CD14-positive monocyte (primary cell): Measurements from ENCODE around the gene SLC46A2. TPM values are rescaled to one million over a fixed set of nuclear protein-coding genes. Genes with fewer than 3 reads are reported as not detected.

Experiments
- DNase-seq, 3 donors: peaks; one replicate each; pipeline ENCODE4 v3.0.0-alpha.2; 2011 to 2022
- H2AFZ ChIP-seq: 2 replicates; pipeline ENCODE4 v1.6.0; 2012; ENCODE audit warnings: mild to moderate bottlenecking, low read depth, low read length, inconsistent platforms; ENCODE audit not compliant: insufficient read depth, poor library complexity, severe bottlenecking
- H3K27ac ChIP-seq, 2 donors: 1 replicate in 1 of 2; 2 replicates in 1 of 2; pipeline ENCODE4 v1.5.1; 2012 to 2013; ENCODE audit warnings: low read length in 2 of 2, control low read depth in 1 of 2, inconsistent platforms in 1 of 2, low read depth in 1 of 2, mild to moderate bottlenecking in 1 of 2
- H3K27me3 ChIP-seq, 2 donors: one replicate each; pipeline versions ENCODE4 v1.6.0 to v1.6.1; 2011 to 2013; ENCODE audit warnings: low read length in 2 of 2; ENCODE audit not compliant: control insufficient read depth in 2 of 2, insufficient read depth in 2 of 2
- H3K36me3 ChIP-seq, 2 donors: replicated peaks in 1 of 2; 1 replicate in 1 of 2; 2 replicates in 1 of 2; pipeline versions ENCODE4 v1.5.1 to v1.6.1; 2012 to 2013; ENCODE audit warnings: low read length in 2 of 2, control low read depth in 1 of 2, inconsistent platforms in 1 of 2, mild to moderate bottlenecking in 1 of 2; ENCODE audit not compliant: insufficient read depth in 2 of 2, control insufficient read depth in 1 of 2
- H3K4me1 ChIP-seq, 2 donors: 1 replicate in 1 of 2; 2 replicates in 1 of 2; pipeline versions ENCODE4 v1.5.1 to v1.6.1; 2012 to 2013; ENCODE audit warnings: low read length in 2 of 2, control low read depth in 1 of 2, inconsistent platforms in 1 of 2, mild to moderate bottlenecking in 1 of 2, moderate library complexity in 1 of 2; ENCODE audit not compliant: insufficient read depth in 2 of 2, control insufficient read depth in 1 of 2
- H3K4me2 ChIP-seq: replicated peaks from 2 replicates; pipeline ENCODE3; 2012; ENCODE audit warnings: low read length, moderate library complexity, mild to moderate bottlenecking; ENCODE audit not compliant: poor library complexity, severe bottlenecking; ENCODE audit errors: extremely low read depth
- H3K4me3 ChIP-seq, 3 experiments: fragments of 200-600 bp in 1 of 3; sonication (generic) in 1 of 3; replicated peaks in 1 of 3; 1 replicate in 2 of 3; 2 replicates in 1 of 3; pipeline ENCODE4 v1.5.1; 2011 to 2013; ENCODE audit warnings: low read length in 3 of 3, mild to moderate bottlenecking in 3 of 3, control low read depth in 2 of 3, low read depth in 2 of 3, inconsistent platforms in 1 of 3, moderate library complexity in 1 of 3
- H3K79me2 ChIP-seq: 2 replicates; pipeline ENCODE4 v1.6.0; 2012; ENCODE audit warnings: mild to moderate bottlenecking, control low read depth, inconsistent platforms, low read length, moderate library complexity; ENCODE audit not compliant: insufficient read depth
- H3K9ac ChIP-seq: 2 replicates; pipeline ENCODE4 v1.6.0; 2017; ENCODE audit warnings: low read length, mild to moderate bottlenecking; ENCODE audit not compliant: insufficient read depth, poor library complexity, severe bottlenecking
- H3K9me3 ChIP-seq, 2 donors: replicated peaks in 1 of 2; 1 replicate in 1 of 2; 2 replicates in 1 of 2; pipeline versions ENCODE4 v1.5.1 to v1.6.1; 2012 to 2013; ENCODE audit warnings: low read length in 2 of 2, control low read depth in 1 of 2; ENCODE audit not compliant: control insufficient read depth in 1 of 2, insufficient read depth in 1 of 2
- H4K20me1 ChIP-seq: 2 replicates; pipeline ENCODE4 v1.6.0; 2012; ENCODE audit warnings: mild to moderate bottlenecking, low read length, control low read depth, moderate library complexity; ENCODE audit not compliant: insufficient read depth
- H3K27ac Mint-ChIP-seq, 7 donors: one replicate each; pipeline ENCODE4 v1.8.0; 2020; ENCODE audit warnings: mild to moderate bottlenecking in 7 of 7, mixed read lengths in 7 of 7, moderate library complexity in 6 of 7, inconsistent platforms in 2 of 7
- H3K27me3 Mint-ChIP-seq, 3 donors: one replicate each; pipeline ENCODE4 v1.8.0; 2021 to 2022; ENCODE audit warnings: low read depth in 3 of 3, mild to moderate bottlenecking in 3 of 3, mixed read lengths in 3 of 3, moderate library complexity in 3 of 3, inconsistent platforms in 1 of 3
- H3K36me3 Mint-ChIP-seq, 2 donors: one replicate each; pipeline ENCODE4 v1.8.0; 2020; ENCODE audit warnings: mixed read lengths in 2 of 2, inconsistent platforms in 1 of 2, mild to moderate bottlenecking in 1 of 2
- H3K4me1 Mint-ChIP-seq: one replicate; pipeline ENCODE4 v1.8.0; 2020; ENCODE audit warnings: mild to moderate bottlenecking, mixed read lengths
- H3K4me3 Mint-ChIP-seq, 2 donors: one replicate each; pipeline ENCODE4 v1.8.0; 2020; ENCODE audit warnings: mild to moderate bottlenecking in 2 of 2, mixed read lengths in 2 of 2, moderate library complexity in 1 of 2
- H3K9me3 Mint-ChIP-seq, 7 donors: one replicate each; pipeline ENCODE4 v1.8.0; 2020 to 2022; ENCODE audit warnings: mixed read lengths in 7 of 7, mild to moderate bottlenecking in 6 of 7, moderate library complexity in 6 of 7, inconsistent platforms in 2 of 7
- WGBS: methylation state at CpG from one replicate; pipeline ENCODE4 v1.1.5; 2013; ENCODE audit warnings: missing lambda C conversion rate; ENCODE audit not compliant: insufficient coverage; 5-methylcytosine and 5-hydroxymethylcytosine counted together
- intact Hi-C, 2 donors: fragments of 100-400 bp; cut with micrococcal nuclease; formaldehyde crosslinking; loops; one replicate each; pipeline versions ENCODE4 v1.15.0 to v1.15.1; 2023
- polyA plus RNA-seq, 3 donors: library from polyadenylated mRNA; depleted of rRNA in 1 of 3; unstranded in 2 of 3; stranded (reverse) in 1 of 3; fragments of 300-500 nt in 2 of 3; fragments of >200 nt in 1 of 3; fragmentation: Illumina TruSeq in 2 of 3; gene quantifications; 1 replicate in 2 of 3; 2 replicates in 1 of 3; pipeline ENCODE4 v1.2.3, GENCODE V29; 2012 to 2021
- TF ChIP-seq, protein P1 (sequence below): fragments of 200-600 bp; IDR thresholded peaks from one replicate; pipeline ENCODE4 v1.8.0; 2022; ENCODE audit warnings: antibody characterized with exemption, mild to moderate bottlenecking

The SLC46A2 gene
- polyA plus RNA-seq, 3 donors: 43.5 to 87.0 (median 45.1) TPM

- WGBS: 100% methylated on average over 5 of the region's 6 CpGs
- H3K9me3 Mint-ChIP-seq: no peaks in the 10 kb centered on the region
- TF ChIP-seq, protein P1, sequence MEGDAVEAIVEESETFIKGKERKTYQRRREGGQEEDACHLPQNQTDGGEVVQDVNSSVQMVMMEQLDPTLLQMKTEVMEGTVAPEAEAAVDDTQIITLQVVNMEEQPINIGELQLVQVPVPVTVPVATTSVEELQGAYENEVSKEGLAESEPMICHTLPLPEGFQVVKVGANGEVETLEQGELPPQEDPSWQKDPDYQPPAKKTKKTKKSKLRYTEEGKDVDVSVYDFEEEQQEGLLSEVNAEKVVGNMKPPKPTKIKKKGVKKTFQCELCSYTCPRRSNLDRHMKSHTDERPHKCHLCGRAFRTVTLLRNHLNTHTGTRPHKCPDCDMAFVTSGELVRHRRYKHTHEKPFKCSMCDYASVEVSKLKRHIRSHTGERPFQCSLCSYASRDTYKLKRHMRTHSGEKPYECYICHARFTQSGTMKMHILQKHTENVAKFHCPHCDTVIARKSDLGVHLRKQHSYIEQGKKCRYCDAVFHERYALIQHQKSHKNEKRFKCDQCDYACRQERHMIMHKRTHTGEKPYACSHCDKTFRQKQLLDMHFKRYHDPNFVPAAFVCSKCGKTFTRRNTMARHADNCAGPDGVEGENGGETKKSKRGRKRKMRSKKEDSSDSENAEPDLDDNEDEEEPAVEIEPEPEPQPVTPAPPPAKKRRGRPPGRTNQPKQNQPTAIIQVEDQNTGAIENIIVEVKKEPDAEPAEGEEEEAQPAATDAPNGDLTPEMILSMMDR: no peak
- H3K9me3 ChIP-seq: no peaks in the 10 kb centered on the region
- intact Hi-C loops: no loop called here
- no peaks in the 10 kb centered on the region for H4K20me1 ChIP-seq
- DNase-seq: no peak
- no peak overlapping the region for H3K27ac Mint-ChIP-seq
- peaks cover 50 to 51% of the 10 kb centered on the region in 2 donors for H3K4me1 ChIP-seq
- no peak overlapping the region for H3K4me3 Mint-ChIP-seq
- no peak overlapping the region for H2AFZ ChIP-seq
- H3K4me3 ChIP-seq: no peak overlapping the region
- H3K9ac ChIP-seq: no peak overlapping the region
- no peaks in the 10 kb centered on the region for H3K27me3 ChIP-seq
- no peak overlapping the region for H3K4me2 ChIP-seq
- peaks cover 53% of the 10 kb centered on the region for H3K4me1 Mint-ChIP-seq
- H3K36me3 Mint-ChIP-seq: peaks cover 65 to 77% of the 10 kb centered on the region in 2 donors
- H3K36me3 ChIP-seq: peaks cover 34 to 65% of the 10 kb centered on the region in 2 donors
- peaks cover 33% of the 10 kb centered on the region for H3K79me2 ChIP-seq
- peak overlapping the region in 1 of 2 donors; percentile 4 for H3K27ac ChIP-seq
- peaks cover 0 to 2% (median 0%) of the 10 kb centered on the region in 3 donors for H3K27me3 Mint-ChIP-seq
These were observed 20.1 kb downstream of the SLC46A2 start for GRCh38 chr9:112870556-112870955.

GRCh38 chr9:112869917-112870316, 20.8 kb downstream of the SLC46A2 start:
- Histone ChIP-seq H3K27ac (peak overlapping the region in 1 of 2 donors; percentile 78), H3K9ac (no peak overlapping the region), H3K79me2 (peaks cover 38% of the 10 kb centered on the region), H3K9me3 (no peaks in the 10 kb centered on the region), H3K27me3 (no peaks in the 10 kb centered on the region), H3K4me2 (no peak overlapping the region), H3K36me3 (peaks cover 28 to 62% of the 10 kb centered on the region in 2 donors), H2AFZ (no peak overlapping the region), H3K4me3 (no peak overlapping the region), H4K20me1 (no peaks in the 10 kb centered on the region), H3K4me1 (peaks cover 55 to 56% of the 10 kb centered on the region in 2 donors)
- H3K4me1 Mint-ChIP-seq: peaks cover 55% of the 10 kb centered on the region
- intact Hi-C loops: no loop called here
- peaks cover 0 to 2% (median 0%) of the 10 kb centered on the region in 3 donors for H3K27me3 Mint-ChIP-seq
- H3K4me3 Mint-ChIP-seq: no peak overlapping the region
- peaks cover 60 to 75% of the 10 kb centered on the region in 2 donors for H3K36me3 Mint-ChIP-seq
- H3K9me3 Mint-ChIP-seq: no peaks in the 10 kb centered on the region
- 100% methylated on average over 4 of the region's 5 CpGs for WGBS
- TF ChIP-seq, protein P1: no peak
- no peak for DNase-seq
- H3K27ac Mint-ChIP-seq: peak overlapping the region in 3 of 7 donors; percentile 17 to 39 (median 32)
